NT2/D1 (cell line): ENCODE measurements around the gene PLOD1.

ENCODE experiments used
- YY1 ChIP-seq: IDR thresholded peaks from 2 replicates; pipeline ENCODE4 v1.6.1; 2011; ENCODE audit not compliant: insufficient read length, insufficient read depth
- ZNF274 ChIP-seq: IDR thresholded peaks from 2 replicates; pipeline ENCODE4 v1.6.1; 2011; ENCODE audit warnings: mild to moderate bottlenecking, low read depth, low read length

GRCh38 chr1:11904978-11905377 is 29.5 kb upstream of the PLOD1 start:
- TF ChIP-seq YY1 (no peak), ZNF274 (no peak)
